OCI-LY3 (cell line): ENCODE measurements around the gene MDFI.

Experiments
- H2AFZ ChIP-seq: fragments of 200-600, 300-600 bp; shearing (Covaris generic); 2 replicates; pipeline ENCODE4 v1.6.0; 2014; ENCODE audit warnings: antibody characterized with exemption, low read depth, low read length
- H3K27ac ChIP-seq: fragments of 200-600, 300-600 bp; sonication (generic); 2 replicates; pipeline ENCODE4 v1.5.1; 2014; ENCODE audit warnings: mild to moderate bottlenecking, low read length, moderate library complexity, mixed read lengths
- H3K27me3 ChIP-seq: fragments of 200-600, 300-600 bp; sonication (generic); 2 replicates; pipeline ENCODE4 v1.6.1; 2014; ENCODE audit warnings: low read depth, low read length, mixed read lengths
- H3K36me3 ChIP-seq: fragments of 200-600, 300-600 bp; sonication (generic); replicated peaks from 2 replicates; pipeline ENCODE3; 2014; ENCODE audit warnings: low read depth, low read length, mixed read lengths
- H3K4me1 ChIP-seq: fragments of 300-600, 200-600 bp; sonication (generic); 2 replicates; pipeline ENCODE4 v1.6.1; 2014; ENCODE audit warnings: low read length, mixed read lengths
- H3K4me2 ChIP-seq: fragments of 200-600, 300-600 bp; sonication (generic); 2 replicates; pipeline ENCODE4 v1.6.1; 2014; ENCODE audit warnings: low read length, mixed read lengths
- H3K4me3 ChIP-seq: fragments of 300-600, 200-600 bp; sonication (generic); 2 replicates; pipeline ENCODE4 v1.5.1; 2014; ENCODE audit warnings: antibody characterized with exemption, mild to moderate bottlenecking, low read length, moderate library complexity
- H3K79me2 ChIP-seq: fragments of 300-600, 200-600 bp; shearing (Covaris generic); 2 replicates; pipeline ENCODE4 v1.6.1; 2014; ENCODE audit warnings: mild to moderate bottlenecking, low read length, mixed read lengths
- H3K9ac ChIP-seq: fragments of 300-600, 200-600 bp; shearing (Covaris generic); 2 replicates; pipeline ENCODE4 v1.6.0; 2014; ENCODE audit warnings: mild to moderate bottlenecking, low read length, moderate library complexity
- H3K9me3 ChIP-seq: fragments of 200-600, 300-600 bp; shearing (Covaris generic); 2 replicates; pipeline ENCODE4 v1.6.1; 2014; ENCODE audit warnings: low read length, mixed read lengths; ENCODE audit not compliant: insufficient read depth
- H4K20me1 ChIP-seq: fragments of 200-600, 300-600 bp; sonication (generic); 2 replicates; pipeline ENCODE4 v1.6.1; 2016; ENCODE audit warnings: low read length, mixed read lengths; ENCODE audit not compliant: insufficient read depth
- CTCF ChIP-seq: fragments of 200-600, 300-600 bp; sonication (generic); IDR thresholded peaks from 2 replicates; pipeline ENCODE4 v1.5.1; 2014; ENCODE audit warnings: antibody characterized with exemption, low read length, low read depth
- EZH2phosphoT487 ChIP-seq: fragments of 200-600 bp; shearing (Covaris generic); IDR thresholded peaks from 2 replicates; pipeline ENCODE4 v1.6.1; 2018; ENCODE audit warnings: antibody characterized with exemption, mixed run types, low read depth

MDFI gene

GRCh38 chr6:41671376-41671775 is 33.1 kb downstream of the MDFI start:
- Histone ChIP-seq H3K9me3 (no peaks in the 10 kb centered on the region), H3K27ac (no peak overlapping the region), H3K4me2 (no peak overlapping the region), H3K4me1 (peaks cover 6% of the 10 kb centered on the region), H3K79me2 (no peaks in the 10 kb centered on the region), H3K4me3 (no peak overlapping the region), H3K36me3 (no peaks in the 10 kb centered on the region), H4K20me1 (no peaks in the 10 kb centered on the region), H2AFZ (no peak overlapping the region), H3K27me3 (peaks cover 43% of the 10 kb centered on the region), H3K9ac (no peak overlapping the region)
- no peak for TF ChIP-seq CTCF
- no peak for TF ChIP-seq EZH2phosphoT487

- no peak overlapping the region for H2AFZ ChIP-seq
- no peaks in the 10 kb centered on the region for H3K79me2 ChIP-seq
- peaks cover 6% of the 10 kb centered on the region for H3K4me1 ChIP-seq
- no peaks in the 10 kb centered on the region for H3K9me3 ChIP-seq
- no peaks in the 10 kb centered on the region for H4K20me1 ChIP-seq
- peaks cover 44% of the 10 kb centered on the region for H3K27me3 ChIP-seq
- no peak overlapping the region for H3K9ac ChIP-seq
- no peak overlapping the region for H3K4me2 ChIP-seq
- no peaks in the 10 kb centered on the region for H3K36me3 ChIP-seq
- H3K27ac ChIP-seq: no peak overlapping the region
- no peak overlapping the region for H3K4me3 ChIP-seq
- no peak for TF ChIP-seq EZH2phosphoT487
These were observed 33.7 kb downstream of the MDFI start for GRCh38 chr6:41672016-41672415.

- Histone ChIP-seq H3K4me1 (peaks cover 6% of the 10 kb centered on the region), H2AFZ (no peak overlapping the region)
These were observed 34.8 kb downstream of the MDFI start for GRCh38 chr6:41672816-41673703.

GRCh38 chr6:41673704-41674000 is 35.4 kb downstream of the MDFI start:
- Histone ChIP-seq H3K9ac (no peak overlapping the region), H3K9me3 (no peaks in the 10 kb centered on the region), H4K20me1 (no peaks in the 10 kb centered on the region), H3K79me2 (no peaks in the 10 kb centered on the region), H3K4me1 (peaks cover 6% of the 10 kb centered on the region), H3K4me2 (no peak overlapping the region), H3K36me3 (no peaks in the 10 kb centered on the region), H3K27ac (no peak overlapping the region), H3K27me3 (peaks cover 39% of the 10 kb centered on the region), H2AFZ (no peak overlapping the region), H3K4me3 (no peak overlapping the region)
- TF ChIP-seq EZH2phosphoT487 (no peak), CTCF (no peak)

More at GRCh38 chr6:41672816-41673703, 34.8 kb downstream of the MDFI start:
- Histone ChIP-seq H3K9ac (no peak overlapping the region), H3K27me3 (peaks cover 42% of the 10 kb centered on the region), H3K27ac (no peak overlapping the region), H3K4me2 (no peak overlapping the region), H3K36me3 (no peaks in the 10 kb centered on the region), H4K20me1 (no peaks in the 10 kb centered on the region), H3K9me3 (no peaks in the 10 kb centered on the region), H3K79me2 (no peaks in the 10 kb centered on the region), H3K4me3 (no peak overlapping the region)
- TF ChIP-seq EZH2phosphoT487: no peak
- no peak for TF ChIP-seq CTCF
